Brain pericyte (primary cell): ENCODE data around the gene NEURL1B.
"Not testable (repeated sequence)": the region's sequence is repeated elsewhere in the genome, so short reads cannot be mapped to it uniquely, and the experiment has no call there.

ENCODE experiments used
- DNase-seq: peaks from one replicate; pipeline ENCODE4 v3.0.0-alpha.2; 2012; ENCODE audit warnings: low read depth, low spot score

NEURL1B gene, protein sequence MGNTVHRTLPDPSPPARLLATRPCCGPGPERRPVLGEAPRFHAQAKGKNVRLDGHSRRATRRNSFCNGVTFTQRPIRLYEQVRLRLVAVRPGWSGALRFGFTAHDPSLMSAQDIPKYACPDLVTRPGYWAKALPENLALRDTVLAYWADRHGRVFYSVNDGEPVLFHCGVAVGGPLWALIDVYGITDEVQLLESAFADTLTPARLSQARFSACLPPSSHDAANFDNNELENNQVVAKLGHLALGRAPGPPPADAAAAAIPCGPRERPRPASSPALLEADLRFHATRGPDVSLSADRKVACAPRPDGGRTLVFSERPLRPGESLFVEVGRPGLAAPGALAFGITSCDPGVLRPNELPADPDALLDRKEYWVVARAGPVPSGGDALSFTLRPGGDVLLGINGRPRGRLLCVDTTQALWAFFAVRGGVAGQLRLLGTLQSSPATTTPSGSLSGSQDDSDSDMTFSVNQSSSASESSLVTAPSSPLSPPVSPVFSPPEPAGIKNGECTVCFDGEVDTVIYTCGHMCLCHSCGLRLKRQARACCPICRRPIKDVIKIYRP

DNA sequence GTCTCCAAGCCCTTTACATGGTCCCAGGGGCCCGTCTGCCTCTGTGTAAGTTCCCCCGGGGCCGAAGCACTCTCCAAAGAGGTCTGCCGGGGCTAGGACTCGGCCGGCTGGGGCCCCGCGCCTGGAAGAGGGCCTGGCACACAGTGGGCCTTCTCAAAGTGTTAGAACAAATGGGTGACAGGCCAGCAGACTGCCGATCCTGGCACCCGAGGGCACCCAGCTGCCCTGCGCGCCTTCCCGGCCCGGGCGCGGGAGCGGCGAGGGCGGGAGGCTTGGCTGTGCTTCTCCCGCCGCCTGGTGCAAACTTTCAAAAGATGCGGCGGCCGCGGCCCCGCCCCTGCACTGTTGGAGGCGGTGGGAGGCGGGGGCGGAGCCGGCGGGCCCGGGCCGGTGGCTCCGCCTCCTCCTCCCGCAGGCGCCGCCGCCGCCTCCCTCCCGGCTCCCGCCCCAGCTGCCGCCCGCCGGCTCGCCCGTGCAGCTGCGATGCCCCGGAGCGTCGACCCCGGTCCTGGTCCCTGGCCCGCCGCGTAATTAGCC, at the start of gene NEURL1B:
Gene NEURL1B (plus strand): TSS at position 442 of the 537 bp plus-strand sequence. CDS start 144 bp downstream, outside the sequence.
- DNase-seq, result no peak

DNA sequence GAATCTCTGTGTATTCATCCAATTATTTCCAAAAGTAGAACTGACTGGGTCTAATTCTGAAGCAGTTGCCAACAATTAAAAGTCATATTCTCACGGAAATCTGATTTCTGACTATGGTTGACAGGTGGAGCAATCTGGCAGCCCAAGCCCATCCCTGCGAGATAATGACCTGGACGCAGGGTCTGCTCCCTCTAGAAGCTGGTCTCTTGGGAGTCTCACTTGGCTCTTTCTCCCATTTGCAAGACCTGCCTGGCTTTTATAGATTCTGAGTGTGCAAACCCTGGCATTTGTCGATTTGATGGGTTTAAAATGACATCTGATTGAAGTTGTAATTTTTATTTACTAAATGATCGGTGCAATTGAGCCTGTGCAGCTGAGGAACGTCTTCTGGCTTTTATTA, 49.4 kb upstream of the NEURL1B start:
- DNase-seq, result no peak

DNA sequence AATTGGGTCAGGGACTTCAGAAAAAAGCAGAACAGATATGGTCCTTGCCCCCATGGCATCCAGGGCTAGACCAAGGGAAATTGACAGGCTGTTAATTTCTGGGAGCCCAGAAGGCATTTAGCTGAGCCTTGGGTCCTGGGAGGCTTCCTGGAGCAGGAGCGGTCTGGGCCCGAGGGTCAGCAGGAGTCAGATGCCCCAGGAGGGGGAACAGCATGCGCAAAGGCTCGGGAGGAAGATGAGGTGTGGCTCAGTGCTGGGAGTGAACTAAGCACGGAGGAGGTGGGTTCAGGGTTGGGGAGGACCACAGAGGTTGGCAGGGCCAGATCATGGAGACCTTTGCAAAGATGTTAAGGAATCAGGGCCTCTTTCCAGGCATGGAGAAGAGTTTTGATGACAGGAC, 48.2 kb upstream of the NEURL1B start:
- DNase-seq, result no peak

DNA sequence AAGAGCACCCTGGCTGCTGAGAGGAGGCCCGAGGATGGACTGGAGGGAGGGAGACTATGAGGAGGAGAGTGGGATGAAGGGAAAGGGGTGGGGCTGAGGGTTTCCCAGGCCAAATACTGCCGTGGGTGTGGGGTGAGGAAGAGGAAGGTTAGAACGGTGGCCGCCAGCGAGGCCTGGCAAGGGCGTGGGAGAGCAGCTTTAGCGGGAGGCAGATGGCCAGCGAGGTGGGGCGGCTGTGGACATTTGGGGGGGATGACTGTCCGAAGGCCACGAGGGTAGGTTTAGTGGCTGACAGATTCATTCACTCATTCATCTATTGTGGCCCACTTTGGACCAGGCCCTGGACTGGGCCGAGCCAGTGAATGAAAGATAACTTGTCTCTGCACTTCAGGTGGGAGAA, 47.8 kb upstream of the NEURL1B start:
- no peak for DNase-seq

DNA sequence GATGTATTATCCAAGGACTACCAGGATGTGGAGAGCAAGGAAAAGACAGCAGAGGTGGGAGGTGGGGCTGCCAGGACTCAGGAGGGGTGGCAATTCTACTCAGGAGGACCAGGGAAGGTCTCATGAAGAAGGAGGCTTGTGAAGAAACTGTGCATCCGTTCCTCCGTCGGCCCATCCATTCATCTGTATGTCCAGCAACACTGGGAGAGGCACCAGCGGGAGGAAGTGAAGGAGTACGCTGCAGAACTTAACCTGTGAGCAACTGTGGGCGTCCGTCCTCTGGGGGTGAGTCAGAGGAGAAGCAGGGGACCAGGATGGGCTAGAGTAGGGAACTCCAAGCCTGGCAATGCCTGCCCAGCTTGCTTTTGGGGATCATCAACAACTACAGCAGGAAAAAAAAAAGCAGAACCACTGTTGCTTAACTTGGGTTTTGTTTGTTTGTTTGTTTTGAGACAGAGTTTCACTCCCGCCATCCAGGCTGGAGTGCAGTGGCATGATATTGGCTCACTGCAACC, 47.3 kb upstream of the NEURL1B start:
- no peak for DNase-seq

DNA sequence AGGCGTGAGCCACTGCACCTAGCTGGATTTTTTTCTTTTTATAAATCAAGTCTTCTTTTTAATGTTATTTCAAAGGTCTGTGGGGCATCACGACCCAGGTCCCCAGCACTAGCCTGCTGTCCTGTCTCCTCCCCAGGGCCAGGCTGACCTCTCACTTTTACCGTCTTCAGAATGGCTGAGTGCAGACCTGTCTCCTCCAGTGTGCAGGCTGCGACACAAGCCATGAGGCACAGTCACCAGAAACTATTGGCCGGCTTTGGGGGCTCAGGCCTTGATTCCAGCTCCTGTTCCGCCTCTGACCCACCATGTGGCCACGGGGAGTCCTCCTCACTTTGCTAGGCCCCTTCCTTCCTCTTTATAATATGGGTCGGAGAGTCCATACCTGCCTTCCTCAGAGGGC, 46.6 kb upstream of the NEURL1B start:
- no peak for DNase-seq

DNA sequence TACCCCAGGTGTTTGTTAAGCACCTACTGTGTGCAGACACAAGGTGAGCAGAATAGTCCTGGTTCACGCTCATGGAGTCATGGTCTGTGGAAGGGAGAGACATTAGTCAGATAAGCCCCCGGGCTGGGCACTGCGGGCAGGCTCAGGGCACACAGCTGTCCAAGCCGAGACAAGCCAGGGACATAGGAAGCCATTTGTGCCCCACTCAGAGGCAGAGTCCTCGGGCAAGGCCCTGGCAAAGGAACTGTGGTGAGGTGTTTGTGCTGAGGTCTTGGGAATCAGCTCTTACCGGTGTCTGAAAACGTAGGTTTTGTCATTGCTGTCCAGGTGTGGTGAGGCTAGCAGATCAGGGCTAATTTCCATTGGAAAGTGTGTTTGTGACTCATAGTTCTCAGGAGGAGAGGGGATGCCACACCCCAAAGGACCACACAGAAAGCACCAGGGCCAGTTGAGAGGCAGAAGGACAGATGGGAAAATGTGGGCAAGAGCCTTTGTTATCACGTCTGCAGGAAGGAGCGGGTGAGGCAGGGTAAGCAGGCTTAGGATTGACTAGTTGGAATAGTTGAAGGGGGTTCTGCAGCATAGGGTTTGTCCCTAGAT, 46.1 kb upstream of the NEURL1B start:
- DNase-seq, result no peak

DNA sequence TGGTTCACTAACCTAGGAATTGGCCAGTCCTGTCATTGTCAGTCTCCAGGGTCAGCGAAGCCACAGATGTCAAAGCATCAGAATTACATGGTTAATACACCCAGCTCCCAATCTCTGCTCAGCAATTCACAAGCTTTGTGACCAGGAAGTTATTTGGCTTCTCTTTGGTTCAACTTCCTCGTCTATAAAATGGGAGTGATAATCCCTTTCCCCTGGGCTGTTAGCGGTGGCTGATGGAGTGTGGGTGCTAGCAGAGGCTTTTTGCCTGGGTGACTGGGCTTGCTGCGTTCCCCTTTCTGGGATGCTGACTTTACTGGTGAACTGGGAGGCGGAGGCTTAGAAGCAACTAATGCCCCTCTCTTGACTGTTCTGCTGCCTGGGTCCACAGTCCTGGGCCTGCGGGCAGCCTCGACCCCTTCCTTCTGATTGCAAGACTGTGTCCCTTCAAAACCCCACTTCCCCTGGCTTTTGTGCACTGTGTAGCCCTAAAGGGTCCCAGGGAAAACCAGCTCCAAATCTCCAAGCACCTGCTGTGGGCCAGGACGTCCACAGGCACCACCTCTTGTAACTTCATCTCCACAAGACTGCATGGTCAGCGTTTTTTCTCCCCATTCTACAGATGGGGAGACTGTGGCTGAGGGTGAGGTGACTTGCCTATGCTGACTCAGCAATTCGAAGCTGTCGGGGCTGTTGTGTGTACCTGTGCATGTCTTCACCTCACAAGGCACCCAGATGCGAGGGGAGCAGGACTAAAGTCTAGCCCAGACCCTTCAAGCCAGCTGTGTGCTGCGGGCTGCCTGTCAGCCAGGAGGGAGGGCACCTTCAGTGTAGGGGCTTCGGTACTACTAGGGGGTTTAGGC, 45.2 kb upstream of the NEURL1B start:
- no peak for DNase-seq

DNA sequence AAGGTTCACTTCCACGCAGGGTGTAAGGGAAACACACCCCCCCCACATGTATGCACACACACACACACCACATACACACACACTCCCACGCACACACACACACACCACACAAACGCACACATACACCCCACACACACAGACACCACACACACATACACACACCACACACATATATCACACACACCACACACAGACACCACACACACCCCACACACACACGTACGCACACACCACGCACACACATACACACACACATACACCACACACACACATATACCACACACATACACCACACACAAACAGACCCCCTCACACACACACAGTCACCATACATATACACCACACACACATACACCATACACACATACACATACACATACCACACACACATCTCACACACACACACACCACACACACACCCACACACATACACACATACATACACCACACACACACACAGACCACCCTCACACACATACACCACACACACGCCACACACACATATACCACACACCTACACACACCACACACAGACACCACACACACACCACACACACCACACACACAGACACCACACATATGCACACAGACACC, 44.3 kb upstream of the NEURL1B start:
- no peak for DNase-seq

DNA sequence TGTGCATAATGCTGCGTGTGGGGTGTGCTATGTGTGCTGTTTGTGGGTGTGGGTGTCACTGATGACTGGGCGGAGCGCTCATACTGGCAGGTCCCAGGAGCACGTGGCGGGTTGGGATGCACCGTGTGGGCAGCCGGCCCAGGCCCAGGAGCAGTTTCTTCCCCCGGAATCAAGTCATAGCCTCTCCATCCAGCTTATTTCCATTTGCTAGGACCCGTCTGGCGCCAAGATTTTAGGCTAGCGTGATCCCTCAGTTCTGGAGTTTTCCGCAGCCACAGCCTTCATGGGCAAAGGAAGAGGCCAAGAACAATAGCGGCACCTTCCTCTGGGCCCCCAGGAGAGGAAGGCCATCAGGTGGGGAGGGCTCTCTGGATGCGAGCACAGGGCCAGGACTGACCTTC, 43.3 kb upstream of the NEURL1B start:
- no peak for DNase-seq

DNA sequence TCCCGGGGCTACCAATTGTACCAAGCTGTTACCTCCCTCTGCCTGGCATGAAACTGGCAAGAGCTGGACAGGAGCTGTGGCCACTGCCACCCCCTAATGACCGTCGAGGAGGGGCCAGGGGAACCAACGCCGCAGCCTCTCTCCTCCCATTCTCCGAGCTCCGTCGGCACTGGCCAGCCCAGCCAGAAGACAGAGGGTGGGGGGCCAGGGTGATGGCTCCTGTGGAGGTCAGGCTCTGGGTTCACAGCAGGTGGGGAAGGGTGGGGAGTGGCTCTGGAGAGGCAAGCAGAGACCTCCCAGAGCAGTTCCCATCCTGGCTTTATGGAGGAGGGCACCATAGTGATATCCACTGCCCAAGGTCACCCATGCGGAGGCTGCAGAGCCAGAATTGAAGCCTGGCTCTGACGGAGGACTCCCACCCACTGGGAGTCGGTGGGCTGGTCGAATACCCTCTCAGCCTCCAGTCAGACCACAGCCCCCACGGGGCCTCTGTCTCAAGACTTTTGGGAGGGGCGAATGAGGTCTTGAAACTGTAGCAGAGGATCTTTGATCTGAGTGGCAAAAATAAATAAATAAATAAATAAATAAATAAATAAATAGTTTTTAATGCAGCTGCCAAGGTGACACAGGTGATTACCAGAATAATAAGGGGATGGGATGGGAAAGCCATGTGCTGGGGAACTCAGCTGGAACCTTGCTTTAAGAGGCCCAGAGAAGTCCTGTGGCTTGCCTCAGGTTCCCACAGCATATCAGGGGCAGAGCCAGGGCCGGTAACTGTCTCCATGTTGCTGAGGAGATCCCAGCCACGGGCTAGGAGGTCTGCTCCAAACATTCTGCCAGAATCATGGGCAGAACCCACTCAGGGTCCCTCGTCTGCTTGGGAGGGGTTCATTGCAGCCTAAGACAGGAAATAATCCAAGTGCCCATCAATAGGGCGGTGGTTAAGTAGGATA, 42.5 kb upstream of the NEURL1B start:
- DNase-seq, result no peak

DNA sequence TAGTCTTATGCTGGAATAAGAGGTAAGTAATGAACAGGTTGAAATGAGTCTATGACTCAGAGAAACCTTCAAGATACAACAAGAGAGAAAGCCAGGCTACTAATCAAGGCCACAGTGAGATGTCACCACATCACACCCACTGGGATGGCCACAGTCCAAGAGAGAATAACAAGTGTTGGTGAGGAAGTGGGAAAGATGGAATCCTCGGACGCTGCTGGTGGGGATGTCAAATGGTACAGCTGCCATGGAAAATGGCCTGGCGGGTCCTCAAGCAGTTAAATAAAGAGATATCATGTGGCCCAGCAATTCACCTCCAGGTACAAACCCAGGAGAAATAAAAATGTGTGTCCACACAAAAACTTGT, 41.9 kb upstream of the NEURL1B start:
- DNase-seq, result no peak

DNA sequence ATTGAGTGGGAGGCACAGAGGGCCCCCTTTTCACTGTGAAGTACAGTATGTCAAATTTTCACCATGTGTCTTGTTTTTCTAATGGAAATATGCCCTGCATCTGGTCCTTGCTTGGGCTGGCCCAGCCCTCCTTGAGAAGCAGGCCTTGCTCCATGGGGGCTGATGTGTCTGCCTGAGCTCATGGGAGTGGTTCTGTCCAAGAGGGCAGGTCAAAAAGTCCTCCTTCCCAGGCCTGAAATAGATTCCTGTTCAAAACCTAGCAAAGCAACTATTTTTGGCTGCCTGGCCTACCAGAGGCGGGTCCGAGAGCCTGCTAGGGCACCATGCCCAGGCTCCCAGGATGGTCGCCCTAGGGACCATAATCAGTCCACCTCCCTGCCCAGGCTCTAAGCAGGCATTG, 40.5 kb upstream of the NEURL1B start:
- DNase-seq, result no peak

DNA sequence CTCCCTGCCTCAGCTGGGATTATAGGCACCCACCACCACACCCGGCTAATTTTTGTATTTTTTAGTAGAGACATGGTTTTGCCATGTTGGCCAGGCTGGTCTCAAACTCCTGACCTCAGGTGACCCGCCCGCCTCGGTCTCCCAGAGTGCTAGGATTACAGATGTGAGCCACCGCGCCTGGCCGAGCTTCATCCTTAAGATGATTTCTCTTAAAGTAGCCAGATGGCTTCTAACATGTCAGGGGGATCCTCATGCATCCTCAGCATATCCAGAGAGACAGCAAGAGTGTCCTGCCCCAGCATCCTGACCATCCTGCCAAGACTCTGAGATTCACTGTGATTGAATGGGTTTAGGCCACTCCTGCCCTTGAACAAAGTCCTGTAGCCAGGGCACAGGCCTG, 39.5 kb upstream of the NEURL1B start:
- not testable (repeated sequence) for DNase-seq

DNA sequence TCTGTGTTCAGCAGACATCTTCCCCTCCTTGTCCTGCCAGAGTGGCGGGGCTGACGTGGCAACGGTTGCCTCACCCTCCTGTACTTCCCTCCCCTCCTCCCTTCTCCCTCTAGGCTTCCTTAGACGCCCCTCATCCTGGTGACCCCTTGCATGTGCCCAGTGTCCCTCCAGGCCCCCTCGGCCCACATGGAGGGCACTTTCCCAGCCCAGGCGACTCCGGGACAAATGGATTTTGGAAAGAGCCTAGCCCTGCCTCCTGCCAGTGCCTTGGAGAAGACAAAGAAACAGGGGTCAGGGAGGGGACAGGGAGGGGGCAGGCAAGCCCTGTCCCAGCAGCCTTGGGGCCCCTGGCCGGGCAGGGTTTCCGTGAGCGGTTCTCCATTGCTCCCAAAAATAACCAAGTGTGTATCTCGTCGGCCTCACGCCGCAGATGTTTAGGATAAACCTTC, 38.3 kb upstream of the NEURL1B start:
- DNase-seq, result no peak

DNA sequence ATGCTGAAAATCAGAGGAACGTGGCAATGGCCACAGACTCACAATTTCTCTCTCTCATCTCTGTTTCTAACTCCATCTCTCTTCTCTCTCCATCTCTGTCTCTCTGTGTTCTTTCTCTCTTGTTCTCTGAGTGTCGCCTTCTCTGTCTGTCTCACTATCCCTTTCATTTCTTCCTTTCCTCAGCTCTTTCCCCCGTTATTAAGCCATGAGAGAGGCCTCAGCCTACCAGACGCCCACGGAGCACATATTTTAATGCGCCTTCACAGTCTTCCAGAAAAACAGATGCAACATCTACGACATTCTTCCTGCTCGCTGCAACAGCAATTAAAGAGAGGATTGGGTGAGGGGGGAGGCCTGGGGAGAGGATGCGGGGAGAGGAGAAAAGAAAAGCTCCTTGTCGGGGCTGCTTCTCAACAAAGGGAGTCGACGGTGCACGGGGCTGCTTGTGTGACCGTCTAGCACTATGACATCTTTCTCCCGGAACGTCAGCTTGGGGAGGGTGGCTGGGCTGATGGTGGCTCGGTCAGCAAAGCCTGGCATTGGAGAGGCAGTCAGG, 37.7 kb upstream of the NEURL1B start:
- DNase-seq, result no peak

DNA sequence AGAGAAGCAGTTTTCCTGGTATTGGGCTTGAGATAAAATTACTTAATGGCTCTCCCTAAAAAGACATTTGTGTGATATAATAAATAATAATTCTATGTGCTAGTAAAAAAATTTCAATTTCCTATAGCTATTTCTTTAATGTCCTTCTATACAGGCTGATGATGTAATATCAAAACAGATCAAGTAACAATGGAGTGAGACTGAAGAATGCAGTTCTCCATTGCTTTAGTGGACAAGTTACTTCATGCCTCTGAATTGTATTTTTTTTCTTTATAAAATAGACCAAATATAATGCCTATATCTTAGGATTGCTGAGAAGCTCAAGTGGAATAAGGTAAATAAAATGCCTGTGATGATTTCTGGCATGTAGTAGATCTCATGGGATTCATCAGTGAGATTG, 35.6 kb upstream of the NEURL1B start:
- DNase-seq, result no peak

DNA sequence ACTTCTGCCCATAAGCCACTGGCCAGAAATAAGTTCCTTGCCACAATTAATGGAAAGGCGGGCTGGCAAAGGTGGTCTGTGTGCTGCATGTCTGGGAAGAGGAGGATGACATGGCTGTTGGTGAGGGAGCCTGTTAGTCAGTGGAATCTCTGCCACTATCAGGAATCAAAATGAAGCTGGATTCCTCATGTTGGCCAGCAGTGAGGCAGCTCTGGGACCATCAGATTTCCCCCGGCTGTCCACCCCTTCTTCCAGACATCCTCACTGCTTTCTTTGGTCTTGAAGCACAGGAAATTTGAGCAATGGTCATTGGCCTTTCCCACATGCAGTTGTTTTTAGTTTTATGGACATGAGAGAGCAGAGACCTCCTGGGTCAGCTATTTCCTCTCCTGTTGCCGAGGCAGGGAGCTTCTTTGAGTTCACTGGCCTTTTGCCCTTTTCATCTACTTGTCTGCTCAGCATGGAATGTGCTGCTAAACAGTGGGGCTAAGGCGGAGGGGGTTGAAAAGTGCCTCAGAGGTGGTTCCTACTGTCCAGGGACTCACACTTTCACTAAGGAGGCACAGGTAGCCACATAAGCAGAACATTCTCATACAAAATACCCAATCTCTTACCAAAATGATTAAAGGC, 34.8 kb upstream of the NEURL1B start:
- no peak for DNase-seq

DNA sequence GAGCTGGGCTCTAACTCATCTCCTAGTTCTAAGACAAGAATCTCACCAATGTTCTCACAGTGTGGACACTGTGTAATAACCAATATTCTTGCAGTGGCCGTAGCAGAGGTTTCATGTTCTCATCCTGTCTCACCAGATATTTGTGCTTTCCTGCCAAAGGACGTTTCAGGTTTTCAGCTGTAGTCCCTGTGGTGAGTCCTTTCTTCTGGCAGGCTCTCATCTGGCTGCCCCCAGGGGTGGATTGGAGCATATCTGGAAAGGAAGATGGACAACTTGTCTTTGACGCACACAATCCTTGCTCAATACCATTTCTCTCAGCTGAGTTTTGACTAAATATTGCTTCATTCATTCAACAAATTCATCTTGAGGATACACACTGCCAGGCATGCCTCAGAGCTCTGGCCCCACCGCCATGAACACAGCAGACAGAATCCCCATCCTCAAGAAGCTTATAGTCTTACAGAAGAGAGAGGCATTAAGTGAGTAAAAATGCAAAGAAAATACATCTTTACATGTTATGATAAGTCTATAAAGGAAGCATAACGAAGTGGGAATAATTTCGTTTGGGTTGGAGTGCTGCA, 33.8 kb upstream of the NEURL1B start:
- no peak for DNase-seq
